K562 (cell line): ENCODE data around the gene CIB2. TPM values are rescaled to one million over a fixed set of nuclear protein-coding genes. Genes with fewer than 3 reads are reported as not detected.

ENCODE experiments used
- ATAC-seq: fragments of 200-7000 bp; cut with Tn5 transposase; 3 replicates; pipeline ENCODE4 v1.9.1; 2020; ENCODE audit warnings: moderate library complexity
- BruUV-seq: library from RNA; stranded (reverse); fragments of 400-500 nt; replicated peaks from 2 replicates; lab custom pipeline; 2021; lab: Mats Ljungman, UMichigan
- CTCF ChIA-PET: fragments of 300-600 bp; formaldehyde crosslinking; extraction: SDS; loops from one replicate; lab custom pipeline; 2021; ENCODE audit warnings: low intra/inter-chr PET ratio; lab: Yijun Ruan, JAX
- POLR2A ChIA-PET: fragments of 300-600, 350-650 bp; sonication (Branson Sonifier 250); formaldehyde crosslinking; extraction: SDS; loops from one replicate; lab custom pipeline; 2021; ENCODE audit warnings: antibody characterized with exemption, inconsistent platforms; lab: Yijun Ruan, JAX
- DNase-seq, 4 experiments: peaks; one replicate each; pipeline versions ENCODE4 v3.0.0 to v3.0.0-alpha.2; 2011 to 2018; ENCODE audit warnings: low spot score in 3 of 4, mixed read lengths in 3 of 4; ENCODE audit errors: extremely low read depth in 1 of 4
- FAIRE-seq: peaks from 2 replicates; lab custom pipeline; 2011; peaks lifted over from hg19 to GRCh38; lab: Jason Lieb, UNC
- H2AFZ ChIP-seq: 2 replicates; pipeline ENCODE4 v1.6.0; 2011; ENCODE audit warnings: low read depth, low read length, control low read depth, inconsistent platforms
- H3K27ac ChIP-seq: fragments of 200-600 bp; 3 replicates; pipeline ENCODE4 v1.8.0; 2011; ENCODE audit warnings: low read depth, mild to moderate bottlenecking, control low read depth, inconsistent platforms, low read length, moderate library complexity, mixed read lengths; ENCODE audit errors: extremely low read depth
- H3K27me3 ChIP-seq, 2 experiments: fragments of 300-600 bp in 1 of 2; 2 replicates in 1 of 2; 3 replicates in 1 of 2; pipeline versions ENCODE4 v1.6.0 to v1.8.0; 2011; ENCODE audit warnings: inconsistent platforms in 2 of 2, low read length in 2 of 2, mild to moderate bottlenecking in 1 of 2, mixed read lengths in 1 of 2, moderate library complexity in 1 of 2; ENCODE audit not compliant: control insufficient read depth in 2 of 2, insufficient read depth in 2 of 2
- H3K36me3 ChIP-seq: fragments of 300-600 bp; 3 replicates; pipeline ENCODE4 v1.8.0; 2011; ENCODE audit warnings: mild to moderate bottlenecking, low read length, inconsistent platforms; ENCODE audit not compliant: control insufficient read depth, insufficient read depth
- H3K4me1 ChIP-seq, 2 experiments: fragments of 200-600 bp in 1 of 2; replicated peaks in 1 of 2; 2 replicates in 1 of 2; 3 replicates in 1 of 2; pipeline versions ENCODE4 v1.5.1 to v1.8.0; 2011; ENCODE audit warnings: inconsistent platforms in 2 of 2, low read length in 2 of 2, mild to moderate bottlenecking in 1 of 2, mixed read lengths in 1 of 2, moderate library complexity in 1 of 2; ENCODE audit not compliant: control insufficient read depth in 2 of 2, insufficient read depth in 2 of 2
- H3K4me2 ChIP-seq: 2 replicates; pipeline ENCODE4 v1.6.1; 2011; ENCODE audit warnings: low read length, control low read depth, inconsistent platforms, mixed read lengths; ENCODE audit not compliant: insufficient read depth
- H3K4me3 ChIP-seq: fragments of 200-600 bp; sonication (generic), shearing (Covaris generic); 2 replicates; pipeline ENCODE4 v1.5.1; 2016; ENCODE audit warnings: control low read depth, inconsistent platforms
- H3K79me2 ChIP-seq: fragments of 200-600 bp; 3 replicates; pipeline ENCODE4 v1.8.0; 2011; ENCODE audit warnings: low read length, inconsistent platforms; ENCODE audit not compliant: control insufficient read depth, insufficient read depth
- H3K9ac ChIP-seq, 2 experiments: 2 replicates each; pipeline versions ENCODE4 v1.6.0 to v1.6.1; 2011; ENCODE audit warnings: low read depth in 2 of 2, low read length in 2 of 2, control low read depth in 1 of 2, inconsistent platforms in 1 of 2, mild to moderate bottlenecking in 1 of 2, mixed read lengths in 1 of 2; ENCODE audit not compliant: insufficient read depth in 1 of 2
- H3K9me1 ChIP-seq: one replicate; pipeline ENCODE4 v1.6.0; 2011; ENCODE audit warnings: inconsistent platforms, mild to moderate bottlenecking, low read length, moderate library complexity; ENCODE audit not compliant: control insufficient read depth, insufficient read depth
- H3K9me3 ChIP-seq: replicated peaks from 2 replicates; pipeline ENCODE4 v1.5.1; 2011; ENCODE audit warnings: low read depth, low read length, inconsistent platforms; ENCODE audit not compliant: control insufficient read depth, insufficient read depth
- H4K20me1 ChIP-seq: replicated peaks from 2 replicates; pipeline ENCODE4 v1.6.1; 2011; ENCODE audit warnings: low read length, inconsistent platforms, mixed read lengths; ENCODE audit not compliant: control insufficient read depth, insufficient read depth
- ARNT ChIP-seq, 2 experiments: fragments of 450-650 bp; IDR thresholded peaks; 2 replicates each; pipeline ENCODE4 v1.6.1; 2016; ENCODE audit warnings: mild to moderate bottlenecking in 1 of 2
- BMI1 ChIP-seq: fragments of 150-350 bp; IDR thresholded peaks from 2 replicates; pipeline ENCODE4 v1.6.1; 2014; ENCODE audit warnings: low read length
- E2F3 ChIP-seq: fragments of 250-450 bp; sonication (Bioruptor Pico); IDR thresholded peaks from 2 replicates; pipeline ENCODE4 v1.4.0; 2020; ENCODE audit warnings: mild to moderate bottlenecking
- FOXJ2 ChIP-seq: fragments of 200-800 bp; sonication (Bioruptor generic); IDR thresholded peaks from 2 replicates; pipeline ENCODE4 v1.6.1; 2016; ENCODE audit warnings: missing genetic modification characterization, missing compliant biosample characterization
- MAZ ChIP-seq, 2 experiments: fragments of 450-650 bp in 1 of 2; sonication (generic) in 1 of 2; formaldehyde crosslinking; IDR thresholded peaks in 1 of 2; conservative IDR thresholded peaks in 1 of 2; 2 replicates each; pipeline versions ENCODE4 v1.4.0 to v1.5.0; 2020; ENCODE audit warnings: mild to moderate bottlenecking in 1 of 2, missing genetic modification reagents in 1 of 2
- MCM3 ChIP-seq: fragments of 450-650 bp; IDR thresholded peaks from 2 replicates; pipeline ENCODE4 v1.6.1; 2016
- MEF2D ChIP-seq: conservative IDR thresholded peaks from 2 replicates; pipeline ENCODE4 v1.6.1; 2016; ENCODE audit warnings: low read depth, missing genetic modification characterization, missing compliant biosample characterization
- PTRF ChIP-seq: fragments of 450-650 bp; IDR thresholded peaks from 2 replicates; pipeline ENCODE4 v1.6.1; 2016; ENCODE audit warnings: mild to moderate bottlenecking, missing genetic modification characterization, missing compliant biosample characterization
- SRSF9 ChIP-seq: fragments of 200-400 bp; formaldehyde crosslinking; IDR thresholded peaks from 2 replicates; pipeline ENCODE4 v1.6.1; 2017; ENCODE audit warnings: low read depth, low read length, borderline replicate concordance
- TBL1XR1 ChIP-seq, 2 experiments: IDR thresholded peaks; 2 replicates each; pipeline ENCODE4 v1.6.1; 2012; ENCODE audit warnings: improper control_type of control experiment in 2 of 2, low read length in 2 of 2, mild to moderate bottlenecking in 1 of 2
- ZBTB8A ChIP-seq: fragments of 450-650 bp; IDR thresholded peaks from 2 replicates; pipeline ENCODE4 v1.6.1; 2018; ENCODE audit warnings: mild to moderate bottlenecking, moderate library complexity; ENCODE audit not compliant: partially characterized antibody
- ZC3H11A ChIP-seq: IDR thresholded peaks from 2 replicates; pipeline ENCODE4 v1.6.1; 2012; ENCODE audit warnings: low read depth, low read length, improper control_type of control experiment
- ZKSCAN1 ChIP-seq: fragments of 150-350 bp; IDR thresholded peaks from 2 replicates; pipeline ENCODE4 v1.6.1; 2016; ENCODE audit warnings: low read depth, low read length
- ZNF584 ChIP-seq: fragments of 200-800 bp; sonication (Bioruptor generic); IDR thresholded peaks from 2 replicates; pipeline ENCODE4 v1.6.1; 2016; ENCODE audit warnings: low read depth, mild to moderate bottlenecking, missing genetic modification characterization, missing compliant biosample characterization
- WGBS: fragments of 100-300 bp; shearing (Covaris generic); methylation state at CpG from one replicate; pipeline ENCODE4 v1.1.6; 2016; ENCODE audit warnings: low coverage, mixed read lengths; ENCODE audit not compliant: insufficient coverage; ENCODE audit errors: missing lambda C conversion rate; 5-methylcytosine and 5-hydroxymethylcytosine counted together
- in situ Hi-C: fragments of 300-500 bp; cut with MboI; formaldehyde crosslinking; loops from 4 replicates; pipeline ENCODE4 v1.15.0; 2018; ENCODE audit warnings: inconsistent platforms, mixed read lengths
- intact Hi-C: fragments of 100-400 bp; cut with micrococcal nuclease; formaldehyde crosslinking; loops from 2 replicates; pipeline ENCODE4 v1.14.2; 2022
- polyA plus RNA-seq, 8 experiments: library from polyadenylated mRNA; depleted of rRNA in 4 of 8; stranded (reverse) in 5 of 8; unstranded in 3 of 8; fragments of >200 nt; fragmentation: Nextera tagmentation in 2 of 8; fragmentation: Illumina TruSeq in 1 of 8; extraction: Ambion mirVana in 2 of 8; extraction: Trizol in 1 of 8; gene quantifications; 2 replicates each; pipeline versions ENCODE4 v1.2.1 to v1.2.3, GENCODE V29; 2011 to 2014; ENCODE audit warnings: inconsistent platforms in 1 of 8, missing spikeins in 1 of 8
- total RNA-seq, 7 experiments: library from RNA; depleted of rRNA in 6 of 7; stranded (reverse); fragments of >200 nt in 6 of 7; fragmentation: Illumina TruSeq in 2 of 7; extraction: Trizol in 2 of 7; gene quantifications; 2 replicates each; pipeline versions ENCODE4 v1.2.1 to v1.2.3, GENCODE V29; 2011 to 2021; ENCODE audit warnings: low replicate concordance in 1 of 7
- TF ChIP-seq, protein P1 (sequence below): fragments of 250-450 bp; sonication (Bioruptor Pico); IDR thresholded peaks from 2 replicates; pipeline ENCODE4 v1.5.0; 2021
- TF ChIP-seq, protein P2 (sequence below): sonication (generic); formaldehyde crosslinking; IDR thresholded peaks from 2 replicates; pipeline ENCODE4 v1.8.0; 2022; ENCODE audit warnings: mild to moderate bottlenecking, missing genetic modification reagents

The CIB2 gene
- total and polyA plus RNA-seq, 9 of the 15 experiments (the other 6 are each of a cell fraction or from before 2014, with no cell fraction given) = 1.5 to 37.4 (median 19.4) TPM

DNA sequence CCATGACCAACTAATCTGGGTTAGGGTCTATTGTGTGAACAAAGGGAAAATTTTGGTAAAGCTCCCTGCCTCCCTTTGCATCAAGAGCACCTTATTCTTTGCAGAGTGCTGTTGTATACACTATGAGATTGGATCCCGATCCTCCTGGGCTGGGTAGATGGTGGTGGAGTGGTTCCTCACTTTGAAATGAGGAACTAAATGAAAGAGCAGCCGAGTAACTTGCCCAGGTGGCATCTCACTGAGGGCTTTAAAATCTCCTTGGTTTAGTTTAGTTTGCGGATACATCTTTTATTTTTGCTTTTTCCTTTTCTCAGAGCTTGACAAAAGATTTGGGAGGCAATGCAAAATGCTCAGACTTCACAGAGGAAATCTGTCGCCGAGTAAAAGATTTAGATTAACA is 37.4 kb upstream of the CIB2 start:
- no peaks in the 10 kb centered on the region for H3K27me3 ChIP-seq
- H3K4me1 ChIP-seq = peaks cover under 1 to 8% of the 10 kb centered on the region in 2 experiments; a peak in 3 of 5 replicates
- DNase-seq (no peak), FAIRE-seq (no peak), ATAC-seq (no peak)
- H3K9me3 ChIP-seq = no peaks in the 10 kb centered on the region
- peaks cover 84% of the 10 kb centered on the region for H3K36me3 ChIP-seq
- no peaks in the 10 kb centered on the region for H3K9me1 ChIP-seq
- TF ChIP-seq TBL1XR1 (IDR thresholded peaks at IDR 0.05; ENCODE audit: low read length in 2 of 2) = no peak
- TF ChIP-seq BMI1 = no peak
- TF ChIP-seq SRSF9 = no peak
- TF ChIP-seq, protein P1, sequence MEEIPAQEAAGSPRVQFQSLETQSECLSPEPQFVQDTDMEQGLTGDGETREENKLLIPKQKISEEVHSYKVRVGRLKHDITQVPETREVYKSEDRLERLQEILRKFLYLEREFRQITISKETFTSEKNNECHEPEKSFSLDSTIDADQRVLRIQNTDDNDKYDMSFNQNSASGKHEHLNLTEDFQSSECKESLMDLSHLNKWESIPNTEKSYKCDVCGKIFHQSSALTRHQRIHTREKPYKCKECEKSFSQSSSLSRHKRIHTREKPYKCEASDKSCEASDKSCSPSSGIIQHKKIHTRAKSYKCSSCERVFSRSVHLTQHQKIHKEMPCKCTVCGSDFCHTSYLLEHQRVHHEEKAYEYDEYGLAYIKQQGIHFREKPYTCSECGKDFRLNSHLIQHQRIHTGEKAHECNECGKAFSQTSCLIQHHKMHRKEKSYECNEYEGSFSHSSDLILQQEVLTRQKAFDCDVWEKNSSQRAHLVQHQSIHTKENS (CRISPR knock-in tag) = no peak
- TF ChIP-seq ZNF584 (CRISPR knock-in tag) = no peak
- no peak for TF ChIP-seq PTRF (tag)
- TF ChIP-seq MCM3 = no peak
- no peak for TF ChIP-seq ARNT (IDR thresholded peaks at IDR 0.05)
- TF ChIP-seq, protein P2, sequence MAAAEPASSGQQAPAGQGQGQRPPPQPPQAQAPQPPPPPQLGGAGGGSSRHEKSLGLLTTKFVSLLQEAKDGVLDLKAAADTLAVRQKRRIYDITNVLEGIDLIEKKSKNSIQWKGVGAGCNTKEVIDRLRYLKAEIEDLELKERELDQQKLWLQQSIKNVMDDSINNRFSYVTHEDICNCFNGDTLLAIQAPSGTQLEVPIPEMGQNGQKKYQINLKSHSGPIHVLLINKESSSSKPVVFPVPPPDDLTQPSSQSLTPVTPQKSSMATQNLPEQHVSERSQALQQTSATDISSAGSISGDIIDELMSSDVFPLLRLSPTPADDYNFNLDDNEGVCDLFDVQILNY (CRISPR knock-in tag) = no peak
- TF ChIP-seq ZC3H11A = no peak
- TF ChIP-seq MEF2D (tag) = no peak
- TF ChIP-seq E2F3 = no peak
- no peak for TF ChIP-seq MAZ (CRISPR knock-in tag; conservative IDR thresholded peaks at IDR 0.05 in 1 of 2, IDR thresholded peaks at IDR 0.05 in 1 of 2)
- TF ChIP-seq ZKSCAN1 = no peak
- TF ChIP-seq ZBTB8A = no peak
- TF ChIP-seq FOXJ2 = no peak
- no peak overlapping the region for H3K27ac ChIP-seq
- intact Hi-C loops (no loop called here), in situ Hi-C loops (no loop called here)
- CTCF ChIA-PET = no interaction called here
- H3K79me2 ChIP-seq = no peaks in the 10 kb centered on the region
- POLR2A ChIA-PET = interaction anchor here (0.8 to 1.7 kb wide), 2 partner anchors 9 to 1193 kb away, joined by 3 to 7 read pairs; no protein-coding TSS in a partner anchor
- H4K20me1 ChIP-seq = no peaks in the 10 kb centered on the region
- no peak overlapping the region for H2AFZ ChIP-seq
- BruUV-seq = no TSS peak
- WGBS = 93% methylated on average over 5 of the region's 5 CpGs
- no peak overlapping the region for H3K4me3 ChIP-seq
- no peak overlapping the region for H3K9ac ChIP-seq
- no peak overlapping the region for H3K4me2 ChIP-seq
